Stimulated activated CD4-positive, alpha-beta T cell treated with anti-CD3 and anti-CD28 coated beads, Interleukin-1b, Interleukin-23, amount 100 ng/mL, for 1 hour (primary cell): ENCODE measurements around the gene C12orf75.
"Not testable (repeated sequence)": the region's sequence is repeated elsewhere in the genome, so short reads cannot be mapped to it uniquely, and the experiment has no call there.

Experiments
- DNase-seq, 2 donors: peaks; one replicate each; pipeline ENCODE4 v3.0.0-alpha.2; 2020; ENCODE audit warnings: low read depth in 2 of 2

The C12orf75 gene

GRCh38 chr12:105378911-105379310 is 48.4 kb downstream of the C12orf75 start:
- DNase-seq = no peak

- no peak for DNase-seq
Measured at GRCh38 chr12:105382771-105383622, 52.5 kb downstream of the C12orf75 start.

- no peak for DNase-seq
Measured at GRCh38 chr12:105384220-105384619, 53.7 kb downstream of the C12orf75 start.

- DNase-seq = no peak
Measured at GRCh38 chr12:105384916-105385535, 54.5 kb downstream of the C12orf75 start.

GRCh38 chr12:105386431-105386830 is 55.9 kb downstream of the C12orf75 start:
- DNase-seq = no peak

GRCh38 chr12:105391231-105391630 is 60.7 kb downstream of the C12orf75 start:
- no peak for DNase-seq

- no peak for DNase-seq
Measured at GRCh38 chr12:105393587-105393986, 63.1 kb downstream of the C12orf75 start.

GRCh38 chr12:105396024-105396423 is 65.5 kb downstream of the C12orf75 start:
- no peak for DNase-seq

GRCh38 chr12:105396983-105397382 is 66.5 kb downstream of the C12orf75 start:
- DNase-seq = no peak

GRCh38 chr12:105398930-105399329 is 68.4 kb downstream of the C12orf75 start:
- DNase-seq = no peak

GRCh38 chr12:105399428-105400081 is 69.1 kb downstream of the C12orf75 start:
- DNase-seq = no peak

GRCh38 chr12:105400227-105400626 is 69.7 kb downstream of the C12orf75 start:
- no peak for DNase-seq

- no peak for DNase-seq
Measured at GRCh38 chr12:105401198-105401597, 70.7 kb downstream of the C12orf75 start.

- DNase-seq = no peak
Measured at GRCh38 chr12:105402366-105402765, 71.9 kb downstream of the C12orf75 start.

GRCh38 chr12:105403095-105403494 is 72.6 kb downstream of the C12orf75 start:
- no peak for DNase-seq

- not testable (repeated sequence) for DNase-seq
Measured at GRCh38 chr12:105404134-105404533, 73.6 kb downstream of the C12orf75 start.

GRCh38 chr12:105406497-105406896 is 76.0 kb downstream of the C12orf75 start:
- DNase-seq = no peak

- DNase-seq = no peak
Measured at GRCh38 chr12:105409279-105409678, 78.8 kb downstream of the C12orf75 start.

GRCh38 chr12:105409801-105410471 is 79.4 kb downstream of the C12orf75 start:
- no peak for DNase-seq

- DNase-seq = no peak
Measured at GRCh38 chr12:105413911-105414487, 83.5 kb downstream of the C12orf75 start.

GRCh38 chr12:105417732-105418131 is 87.2 kb downstream of the C12orf75 start:
- no peak for DNase-seq

GRCh38 chr12:105418229-105418628 is 87.7 kb downstream of the C12orf75 start:
- DNase-seq = no peak
